CD4-positive, alpha-beta T cell treated with Interleukin-17A for 4 hours (primary cell): ENCODE results near the gene FAM227B.
"Not testable (repeated sequence)": the region's sequence is repeated elsewhere in the genome, so short reads cannot be mapped to it uniquely, and the experiment has no call there.

ENCODE experiments used
- DNase-seq: peaks from one replicate; pipeline ENCODE4 v3.0.0-alpha.2; 2020; ENCODE audit warnings: mixed read lengths

FAM227B gene

GRCh38 chr15:49492830-49493229 lies 127.8 kb downstream of the FAM227B start:
- DNase-seq: no peak

- no peak for DNase-seq
Observed at GRCh38 chr15:49492151-49492550, 128.5 kb downstream of the FAM227B start.

- no peak for DNase-seq
Observed at GRCh38 chr15:49490966-49491365, 129.7 kb downstream of the FAM227B start.

- DNase-seq: not testable (repeated sequence)
Observed at GRCh38 chr15:49485401-49485800, 135.2 kb downstream of the FAM227B start.

- not testable (repeated sequence) for DNase-seq
Observed at GRCh38 chr15:49478982-49479381, 141.6 kb downstream of the FAM227B start.

- DNase-seq: not testable (repeated sequence)
Observed at GRCh38 chr15:49478021-49478420, 142.6 kb downstream of the FAM227B start.

GRCh38 chr15:49473031-49473430 lies 147.6 kb downstream of the FAM227B start:
- DNase-seq: no peak

GRCh38 chr15:49472338-49472737 lies 148.3 kb downstream of the FAM227B start:
- DNase-seq: no peak

GRCh38 chr15:49471733-49472132 lies 148.9 kb downstream of the FAM227B start:
- no peak for DNase-seq

- peak; percentile 14 for DNase-seq
Observed at GRCh38 chr15:49471248-49471647, 149.4 kb downstream of the FAM227B start.

GRCh38 chr15:49468481-49468839 lies 152.2 kb downstream of the FAM227B start:
- no peak for DNase-seq

- no peak for DNase-seq
Observed at GRCh38 chr15:49467746-49468480, 152.7 kb downstream of the FAM227B start.

- no peak for DNase-seq
Observed at GRCh38 chr15:49466119-49466518, 154.5 kb downstream of the FAM227B start.

GRCh38 chr15:49464522-49464921 lies 156.1 kb downstream of the FAM227B start:
- DNase-seq: no peak

GRCh38 chr15:49462232-49462844 lies 158.3 kb downstream of the FAM227B start:
- DNase-seq: no peak

GRCh38 chr15:49460411-49460941 lies 160.1 kb downstream of the FAM227B start:
- no peak for DNase-seq

- DNase-seq: no peak
Observed at GRCh38 chr15:49458145-49458544, 162.5 kb downstream of the FAM227B start.

- DNase-seq: no peak
Observed at GRCh38 chr15:49456166-49456565, 164.5 kb downstream of the FAM227B start.

GRCh38 chr15:49452595-49452994 lies 168.0 kb downstream of the FAM227B start:
- no peak for DNase-seq

- DNase-seq: no peak
Observed at GRCh38 chr15:49441816-49442215, 178.8 kb downstream of the FAM227B start.

- DNase-seq: no peak
Observed at GRCh38 chr15:49441356-49441755, 179.3 kb downstream of the FAM227B start.

GRCh38 chr15:49439678-49440395 lies 180.8 kb downstream of the FAM227B start:
- no peak for DNase-seq

- DNase-seq: no peak
Observed at GRCh38 chr15:49438962-49439631, 181.5 kb downstream of the FAM227B start.
